Measurements from ENCODE around the gene TDRD9. TPM values are rescaled to one million over a fixed set of nuclear protein-coding genes. Genes with fewer than 3 reads are reported as not detected.

TDRD9 gene
- total and polyA plus RNA-seq, 2 experiments from 2014 or later, result 0.24 TPM; not detected in 1

GRCh38 chr14:103984196-103984595 lies 55.9 kb downstream of the TDRD9 start (continued):
- TF ChIP-seq ZNF462 (CRISPR knock-in tag; IDR thresholded peaks at IDR 0.05) (no peak), EZH2phosphoT487 (IDR thresholded peaks at IDR 0.05; ENCODE audit: unreplicated experiment) (no peak), JUNB (IDR thresholded peaks at IDR 0.05; ENCODE audit: unreplicated experiment) (no peak), CREB1 (CRISPR knock-in tag; IDR thresholded peaks at IDR 0.05; ENCODE audit: low read depth) (no peak), STAT1 (IDR thresholded peaks at IDR 0.05; ENCODE audit: unreplicated experiment) (no peak), NANOG (IDR thresholded peaks at IDR 0.05; ENCODE audit: borderline replicate concordance) (no peak), ZNF331 (CRISPR knock-in tag; IDR thresholded peaks at IDR 0.05; ENCODE audit: low read depth) (no peak), ZNF114 (CRISPR knock-in tag; IDR thresholded peaks at IDR 0.05) (no peak)

- H3K4me2 ChIP-seq, result no peak overlapping the region
- no peaks in the 10 kb centered on the region for H3K36me3 ChIP-seq (ENCODE audit: insufficient read depth)
- H3K9me2 ChIP-seq (ENCODE audit: insufficient read depth), result no peaks in the 10 kb centered on the region
- Mint-ChIP-seq H3K27ac (no peak overlapping the region), H3K4me1 (no peaks in the 10 kb centered on the region), H3K4me3 (no peak overlapping the region), H3K27me3 (ENCODE audit: insufficient read depth, low read depth, poor library complexity) (peaks cover 4% of the 10 kb centered on the region), H3K36me3 (ENCODE audit: low read depth) (peaks cover 6% of the 10 kb centered on the region; the same call in 1 of the 3 replicates), H3K9me3 (peaks cover 44% of the 10 kb centered on the region)
- no peaks in the 10 kb centered on the region for H3K27me3 ChIP-seq (ENCODE audit: insufficient read depth)
- no peak for DNase-seq (ENCODE audit: low spot score)
- no peak overlapping the region for H2AFZ ChIP-seq
- H4K20me1 ChIP-seq (replicated peaks; ENCODE audit: insufficient read depth), result no peaks in the 10 kb centered on the region
- H3K4me1 ChIP-seq (ENCODE audit: insufficient read depth), result no peaks in the 10 kb centered on the region
- H3K79me2 ChIP-seq (replicated peaks; ENCODE audit: insufficient read depth), result no peaks in the 10 kb centered on the region
- H3K4me3 ChIP-seq, result no peak overlapping the region
- H3K27ac ChIP-seq (ENCODE audit: low read depth), result no peak overlapping the region
- no peaks in the 10 kb centered on the region for H3F3A ChIP-seq (replicated peaks; ENCODE audit: low read depth)
- ATAC-seq, result no peak
- TF ChIP-seq JUNB (IDR thresholded peaks at IDR 0.05; ENCODE audit: unreplicated experiment), result no peak
- no peak for TF ChIP-seq CREB1 (CRISPR knock-in tag; IDR thresholded peaks at IDR 0.05; ENCODE audit: low read depth)
- TF ChIP-seq ETS1 (IDR thresholded peaks at IDR 0.05), result no peak
- no peak for TF ChIP-seq STAT1 (IDR thresholded peaks at IDR 0.05; ENCODE audit: unreplicated experiment)
- no peak for TF ChIP-seq ZNF331 (CRISPR knock-in tag; IDR thresholded peaks at IDR 0.05; ENCODE audit: low read depth)
- no peak for TF ChIP-seq EZH2 (IDR thresholded peaks at IDR 0.05; ENCODE audit: low read depth, unreplicated experiment)
- no peak for TF ChIP-seq NANOG (IDR thresholded peaks at IDR 0.05; ENCODE audit: borderline replicate concordance)
Observed at GRCh38 chr14:103989034-103989433, 60.8 kb downstream of the TDRD9 start.

All from GM23338 (cell line).